ENCODE measurements around the gene PCSK1.

Gene PCSK1

DNA sequence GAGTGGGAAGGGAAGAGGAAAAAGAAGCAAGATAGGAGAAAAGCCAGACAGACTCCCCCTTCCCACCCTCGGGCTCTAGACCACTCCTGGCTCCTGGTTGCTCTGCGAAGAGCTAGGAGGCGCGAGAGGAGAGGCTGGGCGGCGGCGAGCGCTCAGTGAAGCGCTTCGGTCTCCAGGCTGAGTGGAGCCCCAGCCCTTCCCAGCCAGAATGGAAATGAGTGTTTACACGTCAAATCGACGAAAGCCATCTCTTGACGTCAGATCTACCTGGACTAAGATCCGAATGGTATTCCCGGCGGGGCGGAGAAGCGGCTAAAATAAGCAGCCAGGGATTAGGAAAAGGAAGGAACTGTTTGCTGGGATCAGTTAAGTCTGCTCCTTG, at the start of gene PCSK1:
Gene PCSK1 (minus strand): TSS at position 183 of the 382 bp plus-strand sequence. CDS start 206 bp downstream, outside the sequence.
- DNase-seq, result no peak

DNA sequence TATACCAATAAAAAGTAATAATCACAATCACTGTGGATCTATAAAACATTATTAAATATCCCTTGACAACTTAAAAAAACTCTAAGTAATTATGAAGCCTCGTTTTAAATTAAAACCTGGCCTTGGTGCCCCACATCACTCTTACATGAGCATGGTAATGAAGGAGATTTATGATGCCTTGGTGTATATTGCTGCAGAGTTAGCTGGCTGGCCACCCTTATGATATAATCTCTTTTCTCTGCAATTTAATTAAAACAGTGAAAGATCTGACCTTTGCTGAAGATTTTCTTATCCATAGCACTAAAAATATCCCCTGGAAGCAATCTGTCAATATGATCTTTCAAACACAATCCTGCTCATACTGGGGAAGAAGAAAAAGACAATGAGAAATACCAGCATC, 48.8 kb upstream of the PCSK1 start:
- no peak for DNase-seq

DNA sequence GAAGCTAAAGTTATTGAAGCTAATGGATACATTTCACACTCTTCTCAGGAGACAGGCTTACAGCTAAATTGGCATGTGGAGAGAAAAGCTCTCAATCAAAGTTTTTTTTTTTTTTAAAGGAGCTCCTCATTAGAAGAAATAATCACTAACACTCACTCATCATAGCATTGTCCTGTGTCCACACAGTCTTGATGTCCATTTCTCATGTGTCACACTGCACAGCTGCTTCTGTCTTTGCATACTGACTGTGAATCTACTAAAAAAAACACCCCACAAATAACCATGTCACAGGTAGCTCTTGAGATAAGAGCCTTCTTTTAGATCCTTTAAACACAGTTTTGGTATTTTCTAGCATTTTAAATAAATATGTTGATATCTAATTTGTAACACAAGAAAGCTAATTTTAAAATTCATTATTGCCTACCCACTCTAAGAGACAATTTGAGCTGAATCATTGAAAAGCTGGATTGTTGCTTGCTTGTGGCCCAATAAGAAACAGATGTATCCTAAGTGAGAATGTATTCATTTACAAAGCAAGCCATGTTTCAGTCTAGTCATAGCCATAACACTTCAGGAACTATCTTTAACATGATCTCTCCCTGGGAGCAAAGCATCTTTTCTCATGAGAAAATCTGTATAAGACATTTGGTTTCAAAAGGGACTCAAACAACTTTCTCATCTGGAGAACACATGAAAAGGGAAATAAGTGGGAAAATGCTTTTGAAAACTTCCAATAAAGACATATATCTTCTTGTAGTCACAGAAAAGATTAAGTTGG, 48.1 kb upstream of the PCSK1 start:
- no peak for DNase-seq

DNA sequence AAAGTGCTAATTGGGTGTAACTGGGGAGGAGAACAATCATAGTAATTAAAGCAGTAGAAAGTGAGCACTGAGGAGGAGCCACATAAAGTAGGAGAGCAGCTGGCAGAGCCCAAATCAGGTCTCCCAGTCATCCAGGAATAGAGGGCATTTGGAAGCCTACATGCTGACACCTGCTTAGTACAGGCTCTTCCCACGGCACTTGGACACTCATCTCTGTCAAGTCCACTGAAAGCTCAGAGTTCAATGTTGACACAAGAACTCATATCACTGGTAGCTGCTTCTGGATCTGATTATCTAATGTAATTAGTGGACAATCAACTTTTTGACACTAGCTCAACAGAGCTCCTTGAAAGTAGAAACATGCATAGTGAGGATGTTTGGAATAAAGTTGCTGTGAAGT, 45.9 kb upstream of the PCSK1 start:
- no peak for DNase-seq

DNA sequence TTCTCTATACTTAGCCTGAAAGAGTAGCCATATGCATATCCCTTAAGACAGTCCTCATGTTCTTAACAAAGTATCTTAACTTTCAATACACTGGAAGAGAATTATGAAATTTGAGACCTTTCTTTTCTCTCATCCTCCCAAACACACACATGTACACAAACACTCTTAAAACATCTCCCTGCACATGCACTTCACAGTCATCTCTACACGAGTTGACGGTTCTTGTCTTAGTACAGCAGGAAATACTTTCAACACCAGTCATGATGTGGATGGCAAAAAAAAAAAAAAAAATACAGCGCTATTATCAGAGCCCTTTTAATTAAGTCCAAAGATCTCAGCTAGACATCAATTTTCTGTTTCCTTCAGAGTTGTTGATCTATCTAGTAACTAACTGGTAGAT, 43.6 kb upstream of the PCSK1 start:
- no peak for DNase-seq

DNA sequence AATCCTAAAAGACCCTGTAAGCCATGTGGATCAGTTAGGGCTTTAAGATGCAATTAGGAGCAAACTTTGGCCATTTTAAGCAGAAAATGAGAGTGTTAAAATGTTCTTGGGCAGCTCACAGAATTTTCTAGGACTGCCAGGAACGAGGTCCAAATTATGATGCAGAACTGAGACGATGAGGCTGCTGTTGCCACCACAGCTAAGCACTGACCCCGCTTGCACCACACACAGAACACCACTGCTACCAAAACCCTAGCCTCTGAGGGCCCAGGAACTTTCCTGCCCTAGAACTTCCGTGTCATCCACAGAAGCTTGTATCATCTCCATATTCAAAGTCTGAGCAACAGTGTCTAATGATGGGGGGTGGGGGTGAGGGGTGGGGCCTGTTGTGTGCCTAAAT, 41.0 kb upstream of the PCSK1 start:
- no peak for DNase-seq

DNA sequence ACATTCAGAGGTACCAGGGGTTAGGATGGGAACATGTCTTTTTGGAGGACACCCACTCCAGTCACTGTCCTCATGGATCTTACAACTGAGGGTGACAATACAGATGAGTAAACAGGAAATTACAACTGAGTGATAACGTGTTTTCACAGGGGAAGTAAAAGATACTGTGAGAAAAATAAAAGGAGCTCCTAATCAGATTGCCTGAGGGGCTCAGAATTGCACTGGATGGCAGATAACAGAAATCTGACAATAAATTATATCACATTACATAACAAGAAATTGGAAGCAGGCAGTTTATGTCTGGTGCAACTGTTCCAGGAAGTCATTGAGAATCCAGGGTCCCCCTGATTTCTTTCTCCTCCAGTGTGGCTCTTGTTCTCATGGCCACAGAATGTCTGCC, 40.1 kb upstream of the PCSK1 start:
- no peak for DNase-seq

DNA sequence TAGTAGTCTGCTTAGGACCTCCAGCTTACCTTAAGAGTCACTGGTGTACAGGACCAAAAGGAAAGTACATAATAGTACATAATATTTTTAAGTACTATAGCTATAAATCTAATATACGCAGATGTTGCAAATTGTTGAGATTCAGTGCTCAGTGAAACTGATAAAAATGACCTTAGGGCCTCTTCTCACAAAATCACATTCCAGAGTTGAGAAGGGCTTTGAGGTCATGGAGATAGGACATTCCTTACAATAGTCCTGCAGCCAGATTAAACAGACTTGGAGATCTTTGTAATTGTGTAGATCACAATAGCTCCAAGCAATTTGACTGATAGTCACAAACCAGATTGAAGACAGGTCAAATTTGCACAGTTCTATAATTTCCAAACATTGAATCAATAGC, 37.7 kb upstream of the PCSK1 start:
- DNase-seq, result no peak

DNA sequence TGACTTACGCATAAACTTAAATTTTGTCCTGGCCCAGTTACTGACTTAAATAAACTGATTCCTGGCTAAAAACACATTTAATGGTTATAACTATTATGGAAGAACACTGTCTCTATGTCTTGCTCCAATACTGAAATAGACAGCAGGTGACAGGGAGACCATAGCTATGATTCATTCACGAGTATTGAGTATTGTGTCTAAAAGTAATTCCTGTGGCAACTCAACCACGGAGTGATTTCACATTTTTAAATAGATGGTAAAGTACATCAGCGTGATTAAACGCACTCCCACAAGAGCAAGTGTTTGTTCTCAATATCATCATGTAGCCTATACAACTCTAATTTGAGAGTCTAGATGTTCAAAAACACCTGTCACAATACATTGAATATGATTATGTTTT, 35.9 kb upstream of the PCSK1 start:
- DNase-seq, result no peak

DNA sequence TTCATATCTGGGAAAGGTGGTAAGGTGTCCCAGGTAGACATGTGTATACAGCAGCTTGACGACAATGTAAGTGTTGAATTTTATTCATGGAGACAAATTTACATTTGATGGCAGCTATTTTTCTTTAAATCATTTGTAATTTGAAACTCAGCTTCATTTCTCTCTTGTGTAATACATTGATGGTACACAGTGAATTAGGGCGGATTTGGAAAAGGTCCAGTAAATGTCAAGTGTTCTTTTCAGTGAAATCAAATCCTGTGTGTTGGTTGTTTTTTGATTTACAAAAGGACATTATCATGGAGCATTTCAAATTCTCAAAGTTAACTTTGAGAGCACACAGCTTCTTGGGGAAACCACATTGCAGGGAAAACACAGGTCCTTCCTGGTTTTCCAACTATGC, 30.0 kb upstream of the PCSK1 start:
- no peak for DNase-seq

DNA sequence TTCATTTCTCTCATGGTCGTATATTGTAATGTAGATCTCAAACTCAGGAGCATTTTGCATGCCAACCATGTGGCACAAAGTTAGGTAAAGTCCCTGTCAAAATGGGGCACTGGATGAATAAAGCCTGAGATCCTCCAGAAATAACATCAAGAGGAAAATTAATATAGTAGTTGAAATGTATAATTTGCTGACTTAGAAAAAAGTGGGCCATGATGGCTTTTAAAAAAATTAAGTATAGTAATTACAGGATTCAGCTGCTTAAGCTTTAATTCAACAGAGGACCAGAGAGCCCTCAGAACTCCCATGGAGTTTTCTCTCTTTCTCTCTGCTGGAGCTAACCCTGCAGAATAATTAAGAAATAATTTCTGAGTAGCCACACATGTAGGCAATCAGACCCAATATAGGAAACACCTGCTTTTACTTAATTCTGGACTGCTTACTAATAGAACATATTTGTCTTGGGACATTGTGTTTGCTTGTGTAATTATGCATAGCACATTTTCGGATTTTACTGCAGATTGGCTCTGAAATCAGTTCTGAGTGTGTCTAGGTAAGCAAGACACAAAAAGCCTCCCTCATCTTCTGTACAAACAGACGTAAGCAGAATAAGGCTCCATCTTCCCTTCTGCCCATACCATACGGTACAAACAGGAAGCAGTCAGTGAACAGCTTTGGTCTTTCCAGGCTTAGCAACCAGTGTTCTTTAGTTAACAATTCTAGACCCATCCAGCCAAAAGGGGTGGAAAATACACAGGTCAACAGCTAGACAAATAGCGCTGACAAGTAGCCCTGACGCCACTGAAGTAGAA, 26.5 kb upstream of the PCSK1 start:
- no peak for DNase-seq

DNA sequence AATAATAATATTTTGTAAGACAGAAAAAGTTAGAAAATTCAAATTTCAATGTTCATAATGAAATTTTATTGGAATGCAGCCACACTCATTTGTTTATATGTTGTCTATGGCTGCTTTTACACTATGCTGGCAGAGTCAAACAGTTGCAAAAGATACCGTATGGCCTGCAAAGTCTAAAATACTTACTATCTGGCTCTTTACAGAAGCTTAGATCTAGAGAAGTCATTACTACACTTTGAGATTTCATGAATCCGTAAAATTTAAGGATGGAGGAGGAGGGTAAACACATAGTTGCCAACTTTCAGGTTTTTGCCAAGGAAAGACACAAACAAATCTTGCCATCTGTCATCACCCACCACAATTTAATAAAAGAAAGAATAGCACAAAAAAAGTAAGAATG, 25.1 kb upstream of the PCSK1 start:
- DNase-seq, result no peak

DNA sequence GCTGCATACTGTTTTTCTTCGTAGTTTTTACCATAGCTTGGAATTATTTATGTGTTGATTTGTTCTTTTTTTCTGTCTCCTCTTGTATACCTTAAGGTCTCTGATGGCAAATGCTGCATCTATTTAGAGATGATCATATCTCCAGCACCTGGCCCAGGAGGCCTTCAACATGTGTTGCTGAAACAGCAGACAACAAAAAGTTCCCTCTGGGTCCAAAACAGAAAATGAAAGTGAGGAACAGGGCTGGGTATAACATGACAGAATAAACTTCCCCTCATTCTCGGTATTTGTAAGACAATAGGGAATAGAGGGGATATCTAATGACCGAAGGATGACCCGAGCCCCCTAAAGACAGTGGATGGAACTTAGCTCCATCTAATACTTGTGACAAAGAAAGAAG, 22.7 kb upstream of the PCSK1 start:
- no peak for DNase-seq

DNA sequence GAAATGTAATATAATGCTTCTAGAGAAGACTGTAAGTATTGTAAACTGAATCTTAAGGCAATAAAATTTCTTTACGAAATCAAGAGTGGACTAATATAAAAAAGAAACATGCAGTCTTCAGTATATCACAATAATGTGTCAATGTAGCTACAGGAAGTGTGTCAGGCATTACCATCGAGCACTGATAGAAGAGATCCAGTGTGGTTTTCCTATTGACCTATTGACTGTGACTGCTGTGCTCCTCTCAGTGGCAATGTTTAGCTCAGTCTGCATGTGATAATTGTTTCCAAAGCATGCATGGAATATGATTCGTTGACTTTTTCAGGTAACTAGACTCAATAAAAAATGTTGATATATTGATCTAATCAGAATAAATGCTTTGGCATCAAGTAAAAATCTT, 20.3 kb upstream of the PCSK1 start:
- no peak for DNase-seq

DNA sequence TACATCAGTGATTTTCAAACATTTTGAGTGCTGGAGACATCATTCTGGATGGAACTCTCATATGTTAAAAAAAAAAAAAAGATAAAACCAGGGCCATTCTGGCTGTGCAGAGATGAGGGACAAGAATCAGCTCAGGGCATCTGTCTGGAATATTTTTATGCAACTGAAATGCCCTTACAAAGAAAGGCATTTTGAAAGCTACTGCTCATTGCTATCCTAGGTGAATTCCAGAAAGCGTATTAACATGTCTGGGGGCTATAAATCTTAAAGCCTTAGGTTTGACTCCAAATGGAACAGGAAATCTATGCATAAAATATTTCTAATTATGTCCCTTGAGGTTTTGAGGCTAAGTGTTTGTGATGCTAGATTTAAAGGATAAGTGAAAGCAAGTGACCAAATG, 14.9 kb upstream of the PCSK1 start:
- DNase-seq, result no peak

DNA sequence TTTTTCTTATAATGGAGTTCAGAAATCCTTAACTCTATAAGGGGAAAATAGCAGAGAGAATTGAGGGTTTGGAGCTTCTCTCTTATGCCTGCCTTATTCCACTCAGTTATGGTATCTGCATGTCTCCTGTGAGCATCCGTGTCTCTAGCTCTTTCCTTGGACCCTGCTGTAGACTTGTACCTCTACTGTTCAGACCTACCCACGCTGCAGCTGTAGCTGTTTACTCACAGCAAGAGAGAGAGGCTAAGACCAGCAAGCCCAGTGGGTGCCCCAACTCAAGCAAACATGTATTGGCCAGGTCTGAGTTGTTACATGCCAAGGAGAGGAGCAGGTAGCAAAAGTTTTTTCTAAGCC, 7.1 kb upstream of the PCSK1 start:
- no peak for DNase-seq

DNA sequence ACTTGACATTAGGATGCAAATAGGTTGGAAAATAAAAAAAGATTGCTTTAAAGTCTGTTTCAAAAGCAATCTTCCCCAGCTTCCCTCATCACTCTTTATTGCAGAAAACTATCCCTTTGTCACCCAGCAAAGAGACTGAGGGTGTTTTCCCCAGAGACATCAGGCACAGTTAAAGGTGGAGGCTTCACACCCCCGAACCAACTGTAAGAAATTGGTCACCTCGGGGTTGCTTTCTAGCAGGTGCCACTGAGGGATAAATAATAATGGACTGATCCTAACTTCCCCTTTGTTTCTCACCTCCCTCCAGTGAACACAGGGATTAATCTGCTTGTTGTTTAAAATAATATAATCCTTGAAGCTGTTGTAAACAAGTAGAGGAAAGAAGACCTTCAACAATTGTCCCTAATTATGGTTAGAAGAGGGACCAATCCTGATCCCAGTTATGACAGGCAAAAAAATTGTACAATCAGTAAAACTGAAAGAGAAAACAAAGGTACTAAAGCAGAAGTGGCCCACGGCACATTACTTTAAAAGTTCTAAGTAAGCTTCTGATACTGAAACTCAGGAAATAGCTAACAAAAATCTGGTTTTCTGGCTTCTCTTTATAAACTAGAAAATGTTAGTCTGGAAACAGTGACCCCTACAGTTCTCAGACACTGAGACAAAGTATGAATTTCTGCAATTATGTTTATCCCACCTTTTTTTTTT, 6.6 kb upstream of the PCSK1 start:
- DNase-seq, result no peak

DNA sequence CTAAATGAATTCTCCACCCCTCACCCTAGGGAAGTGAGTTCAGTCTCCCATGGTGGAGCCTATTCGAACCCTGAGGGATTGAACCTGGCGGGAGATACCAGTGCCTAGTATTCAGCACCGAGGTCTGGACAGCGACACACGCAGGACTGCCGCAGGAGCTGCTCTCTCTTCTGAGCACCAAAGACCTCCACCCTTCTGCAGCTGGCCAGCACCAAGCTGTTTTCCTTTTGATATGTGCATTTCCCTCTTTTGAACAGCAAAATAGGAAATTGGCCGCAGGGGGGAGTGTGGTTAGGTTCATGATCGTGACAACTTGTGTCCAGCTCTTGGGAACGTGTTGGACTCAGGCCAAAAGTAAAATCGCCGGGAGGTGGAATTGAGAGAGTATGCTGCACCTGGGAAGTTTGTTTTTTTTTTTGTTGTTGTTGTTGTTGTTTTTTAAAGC, 1.2 kb upstream of the PCSK1 start:
- no peak for DNase-seq

DNA sequence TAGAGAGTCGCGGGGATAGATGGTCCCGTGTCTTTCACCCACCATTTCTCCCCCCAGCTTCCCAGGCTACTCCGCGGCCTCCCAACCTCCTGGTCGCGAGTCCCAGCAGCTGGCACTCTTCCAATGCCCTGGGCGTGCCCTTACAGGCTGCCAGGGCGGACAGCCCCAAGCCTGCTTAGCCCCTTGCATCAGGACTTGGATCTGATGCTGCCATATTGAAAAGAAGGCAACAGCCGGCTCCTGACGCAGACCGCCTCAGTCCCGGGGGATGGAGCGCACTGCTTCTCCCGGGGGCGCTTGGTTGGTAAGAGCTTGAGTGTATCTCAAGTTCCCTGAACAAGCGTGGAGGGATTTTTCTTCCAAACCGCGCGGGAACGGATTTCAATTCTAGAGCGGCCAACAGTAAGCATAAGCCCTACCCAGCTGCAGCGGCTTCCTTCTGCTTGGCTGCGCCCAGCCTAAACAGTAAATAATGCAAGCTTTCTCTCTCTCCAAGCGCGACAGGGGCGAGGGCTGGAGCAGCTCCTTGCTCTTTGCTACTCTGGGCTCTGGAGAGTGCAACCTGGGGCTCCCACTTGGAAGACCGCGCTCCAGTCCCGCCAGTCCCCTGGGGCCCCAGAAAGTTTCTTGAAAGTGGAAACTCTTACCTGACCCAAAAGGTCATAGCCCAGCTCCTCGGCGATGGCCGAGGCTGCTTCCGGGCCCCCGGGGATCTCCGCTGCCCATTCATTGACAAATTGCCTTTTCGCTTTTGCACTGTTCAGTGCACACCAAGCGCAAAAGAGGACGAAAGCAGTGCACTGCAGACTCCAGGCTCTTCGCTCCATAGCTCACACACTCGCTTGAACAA, 607 bp downstream of the PCSK1 start:
- DNase-seq, result no peak

DNA sequence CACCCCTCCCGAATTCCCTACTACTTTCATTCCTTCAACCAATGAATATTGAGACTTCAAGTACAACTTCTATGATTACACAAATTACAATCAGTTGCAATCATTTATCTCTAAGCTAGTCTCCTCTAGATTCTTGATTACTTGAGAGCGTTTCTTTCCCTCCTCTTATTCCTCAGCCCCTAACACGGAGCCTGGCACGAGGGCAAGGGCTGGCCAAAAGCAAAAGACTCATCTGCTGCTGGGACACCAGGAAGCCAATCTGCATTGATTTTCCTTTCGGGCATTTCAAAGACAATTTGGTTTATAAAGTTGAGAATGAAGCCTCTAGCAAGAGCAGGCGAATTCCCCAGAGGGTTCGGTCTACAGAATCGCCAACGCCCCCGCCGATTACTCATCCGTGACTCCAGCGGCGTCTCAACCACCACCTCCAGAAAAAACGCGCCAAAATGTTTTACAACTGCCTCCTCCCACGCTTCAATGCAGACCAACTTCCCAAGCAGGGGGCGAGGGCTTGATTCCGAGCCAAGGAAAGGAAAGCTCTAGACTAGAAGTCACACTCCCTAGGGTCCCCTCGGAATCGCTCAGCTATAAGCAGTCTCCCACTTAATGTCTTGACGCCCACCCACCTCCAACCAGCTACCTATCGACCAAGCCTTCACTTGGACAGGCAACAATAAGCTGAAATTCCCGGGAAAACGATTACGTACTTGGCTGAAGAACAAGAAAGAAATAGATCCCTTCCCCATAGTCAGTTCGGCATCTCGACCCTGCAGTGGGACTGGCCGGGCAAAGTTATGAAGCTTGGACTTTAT, 1.5 kb downstream of the PCSK1 start:
- DNase-seq, result no peak

DNA sequence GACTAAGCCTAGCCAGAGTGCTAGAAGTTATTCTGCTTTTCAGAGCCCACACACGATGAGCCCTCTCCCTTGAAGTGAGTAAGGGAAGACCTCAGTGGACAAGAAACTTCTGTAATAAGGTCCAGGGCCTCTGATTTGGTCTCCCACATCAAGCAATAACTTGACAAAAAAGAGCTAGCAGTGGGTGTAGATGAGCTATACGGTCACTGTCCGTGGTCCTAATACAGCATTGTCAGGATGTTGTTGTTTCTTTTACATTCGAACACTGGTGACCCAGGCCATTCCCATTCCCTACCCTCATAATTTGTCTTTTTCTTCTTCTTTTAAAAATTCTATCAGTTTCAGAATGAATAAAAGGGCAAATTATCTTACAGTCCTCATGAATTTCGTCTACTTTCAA, 5.2 kb downstream of the PCSK1 start:
- no peak for DNase-seq

DNA sequence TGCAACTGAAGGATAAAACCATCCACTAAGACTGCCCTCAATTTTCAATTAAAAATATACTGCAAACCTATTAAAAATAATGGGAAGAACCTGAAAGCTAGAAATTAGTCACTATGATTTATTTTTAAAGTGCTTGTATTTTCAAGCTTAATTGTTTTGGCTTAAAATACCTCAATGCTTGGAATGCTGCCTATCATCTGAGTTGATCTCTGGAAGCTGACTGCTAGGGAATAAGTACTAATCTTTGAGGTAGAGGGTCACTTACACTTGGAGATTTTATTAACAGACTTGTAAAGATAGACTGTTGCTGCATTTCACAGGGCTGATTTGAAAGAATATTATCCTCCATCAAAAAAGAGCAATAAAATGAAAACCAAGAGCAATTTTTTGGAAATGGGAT, 6.2 kb downstream of the PCSK1 start:
- DNase-seq, result no peak

Measured in CD4-positive, alpha-beta T cell treated with Interferon gamma for 1 hour (primary cell).